Muscle layer of colon (tissue), 2 donors: ENCODE data around the gene ALDH3A2.

Experiments used
- H3K27ac ChIP-seq: one replicate; pipeline ENCODE4 v1.7.0; 2013; ENCODE audit warnings: low read depth, mild to moderate bottlenecking, low read length, moderate library complexity
- H3K27me3 ChIP-seq, 2 donors: one replicate each; pipeline ENCODE4 v1.7.0; 2013; ENCODE audit warnings: low read length in 2 of 2, mild to moderate bottlenecking in 2 of 2; ENCODE audit not compliant: insufficient read depth in 2 of 2, control insufficient read depth in 1 of 2
- H3K36me3 ChIP-seq: one replicate; pipeline ENCODE4 v1.7.0; 2013; ENCODE audit warnings: mild to moderate bottlenecking, low read length; ENCODE audit not compliant: insufficient read depth
- H3K4me1 ChIP-seq: one replicate; pipeline ENCODE4 v1.7.0; 2013; ENCODE audit warnings: mild to moderate bottlenecking, low read length; ENCODE audit not compliant: insufficient read depth
- H3K4me3 ChIP-seq, 2 donors: one replicate each; pipeline ENCODE4 v1.7.0; 2013; ENCODE audit warnings: low read length in 2 of 2, low read depth in 1 of 2, mild to moderate bottlenecking in 1 of 2, moderate library complexity in 1 of 2
- H3K9ac ChIP-seq: one replicate; pipeline ENCODE4 v1.7.0; 2013; ENCODE audit warnings: low read length
- H3K9me3 ChIP-seq: one replicate; pipeline ENCODE4 v1.7.0; 2013; ENCODE audit warnings: mild to moderate bottlenecking, low read length
- donor health status: abdominal sarcoma.
- donor health status: Adenocarcinoma of cecum.

ALDH3A2 gene

GRCh38 chr17:19648475-19649273, at the start of gene ALDH3A2:
TSS of gene ALDH3A2 (plus strand) at chr17:19648751. CDS start at chr17:19648972, 221 bp downstream.
- Histone ChIP-seq H3K27me3 (no peaks in the 10 kb centered on the region), H3K9me3 (no peaks in the 10 kb centered on the region), H3K4me1 (peaks cover 49% of the 10 kb centered on the region), H3K36me3 (peaks cover 7% of the 10 kb centered on the region), H3K27ac (peak within 1 kb of the TSS; percentile 91), H3K9ac (peak within 1 kb of the TSS; percentile 69), H3K4me3 (peak within 1 kb of the TSS; percentile 90)

- no peak overlapping the region for H3K27ac ChIP-seq
- no peaks in the 10 kb centered on the region for H3K9me3 ChIP-seq
- no peaks in the 10 kb centered on the region for H3K27me3 ChIP-seq
- H3K4me1 ChIP-seq = peaks cover 9% of the 10 kb centered on the region
- H3K9ac ChIP-seq = no peak overlapping the region
- no peaks in the 10 kb centered on the region for H3K36me3 ChIP-seq
- H3K4me3 ChIP-seq = no peak overlapping the region
These were observed 38.2 kb upstream of the ALDH3A2 start for GRCh38 chr17:19610311-19610710.

- Histone ChIP-seq H3K4me1 (peaks cover 9% of the 10 kb centered on the region), H3K4me3 (no peak overlapping the region), H3K27ac (no peak overlapping the region), H3K9me3 (no peaks in the 10 kb centered on the region), H3K36me3 (no peaks in the 10 kb centered on the region), H3K27me3 (no peaks in the 10 kb centered on the region), H3K9ac (no peak overlapping the region)
These were observed 37.7 kb upstream of the ALDH3A2 start for GRCh38 chr17:19610879-19611278.

- H3K9ac ChIP-seq = no peak overlapping the region
- H3K27ac ChIP-seq = no peak overlapping the region
- peaks cover 6% of the 10 kb centered on the region for H3K9me3 ChIP-seq
- H3K4me1 ChIP-seq = peaks cover 9% of the 10 kb centered on the region
- no peaks in the 10 kb centered on the region for H3K27me3 ChIP-seq
- H3K4me3 ChIP-seq = no peak overlapping the region
- H3K36me3 ChIP-seq = no peaks in the 10 kb centered on the region
These were observed 34.6 kb upstream of the ALDH3A2 start for GRCh38 chr17:19613979-19614378.

- H3K4me3 ChIP-seq = no peak overlapping the region
- H3K27me3 ChIP-seq = no peaks in the 10 kb centered on the region
- no peak overlapping the region for H3K9ac ChIP-seq
- no peak overlapping the region for H3K27ac ChIP-seq
- H3K9me3 ChIP-seq = peaks cover 15% of the 10 kb centered on the region
- peaks cover 9% of the 10 kb centered on the region for H3K4me1 ChIP-seq
- no peaks in the 10 kb centered on the region for H3K36me3 ChIP-seq
These were observed 33.7 kb upstream of the ALDH3A2 start for GRCh38 chr17:19614900-19615299.

- Histone ChIP-seq H3K36me3 (no peaks in the 10 kb centered on the region), H3K4me1 (peaks cover 9% of the 10 kb centered on the region), H3K4me3 (no peak overlapping the region), H3K9me3 (peaks cover 21% of the 10 kb centered on the region), H3K9ac (no peak overlapping the region), H3K27me3 (no peaks in the 10 kb centered on the region), H3K27ac (no peak overlapping the region)
These were observed 30.5 kb upstream of the ALDH3A2 start for GRCh38 chr17:19618015-19618414.

- Histone ChIP-seq H3K4me3 (no peak overlapping the region), H3K9ac (no peak overlapping the region), H3K36me3 (no peaks in the 10 kb centered on the region), H3K9me3 (peaks cover 21% of the 10 kb centered on the region), H3K4me1 (no peaks in the 10 kb centered on the region), H3K27me3 (no peaks in the 10 kb centered on the region), H3K27ac (no peak overlapping the region)
These were observed 28.7 kb upstream of the ALDH3A2 start for GRCh38 chr17:19619705-19620325.

GRCh38 chr17:19621697-19622096, 26.9 kb upstream of the ALDH3A2 start:
- Histone ChIP-seq H3K4me3 (no peak overlapping the region), H3K36me3 (no peaks in the 10 kb centered on the region), H3K27ac (no peak overlapping the region), H3K4me1 (no peaks in the 10 kb centered on the region), H3K9ac (no peak overlapping the region), H3K9me3 (peaks cover 21% of the 10 kb centered on the region), H3K27me3 (no peaks in the 10 kb centered on the region)

- Histone ChIP-seq H3K4me1 (no peaks in the 10 kb centered on the region), H3K9ac (no peak overlapping the region), H3K27me3 (no peaks in the 10 kb centered on the region), H3K27ac (no peak overlapping the region), H3K36me3 (no peaks in the 10 kb centered on the region), H3K9me3 (peaks cover 4% of the 10 kb centered on the region), H3K4me3 (no peak overlapping the region)
These were observed 22.5 kb upstream of the ALDH3A2 start for GRCh38 chr17:19626079-19626478.

GRCh38 chr17:19629449-19629848, 19.1 kb upstream of the ALDH3A2 start:
- no peak overlapping the region for H3K4me3 ChIP-seq
- no peaks in the 10 kb centered on the region for H3K27me3 ChIP-seq
- no peaks in the 10 kb centered on the region for H3K4me1 ChIP-seq
- no peaks in the 10 kb centered on the region for H3K36me3 ChIP-seq
- no peaks in the 10 kb centered on the region for H3K9me3 ChIP-seq
- no peak overlapping the region for H3K27ac ChIP-seq
- H3K9ac ChIP-seq = no peak overlapping the region

GRCh38 chr17:19630035-19630434, 18.5 kb upstream of the ALDH3A2 start:
- no peak overlapping the region for H3K9ac ChIP-seq
- no peaks in the 10 kb centered on the region for H3K9me3 ChIP-seq
- no peak overlapping the region for H3K27ac ChIP-seq
- no peaks in the 10 kb centered on the region for H3K27me3 ChIP-seq
- H3K4me1 ChIP-seq = no peaks in the 10 kb centered on the region
- H3K36me3 ChIP-seq = no peaks in the 10 kb centered on the region
- no peak overlapping the region for H3K4me3 ChIP-seq

- Histone ChIP-seq H3K36me3 (no peaks in the 10 kb centered on the region), H3K4me1 (no peaks in the 10 kb centered on the region), H3K9me3 (no peaks in the 10 kb centered on the region), H3K27me3 (no peaks in the 10 kb centered on the region), H3K27ac (no peak overlapping the region), H3K4me3 (no peak overlapping the region), H3K9ac (no peak overlapping the region)
These were observed 17.9 kb upstream of the ALDH3A2 start for GRCh38 chr17:19630661-19631060.
